Measurements from ENCODE around the gene NCKAP1. TPM values are rescaled to one million over a fixed set of nuclear protein-coding genes. Genes with fewer than 3 reads are reported as not detected.

NCKAP1 gene
- total RNA-seq, 1 experiment from 2014 or later = 115 TPM

DNA sequence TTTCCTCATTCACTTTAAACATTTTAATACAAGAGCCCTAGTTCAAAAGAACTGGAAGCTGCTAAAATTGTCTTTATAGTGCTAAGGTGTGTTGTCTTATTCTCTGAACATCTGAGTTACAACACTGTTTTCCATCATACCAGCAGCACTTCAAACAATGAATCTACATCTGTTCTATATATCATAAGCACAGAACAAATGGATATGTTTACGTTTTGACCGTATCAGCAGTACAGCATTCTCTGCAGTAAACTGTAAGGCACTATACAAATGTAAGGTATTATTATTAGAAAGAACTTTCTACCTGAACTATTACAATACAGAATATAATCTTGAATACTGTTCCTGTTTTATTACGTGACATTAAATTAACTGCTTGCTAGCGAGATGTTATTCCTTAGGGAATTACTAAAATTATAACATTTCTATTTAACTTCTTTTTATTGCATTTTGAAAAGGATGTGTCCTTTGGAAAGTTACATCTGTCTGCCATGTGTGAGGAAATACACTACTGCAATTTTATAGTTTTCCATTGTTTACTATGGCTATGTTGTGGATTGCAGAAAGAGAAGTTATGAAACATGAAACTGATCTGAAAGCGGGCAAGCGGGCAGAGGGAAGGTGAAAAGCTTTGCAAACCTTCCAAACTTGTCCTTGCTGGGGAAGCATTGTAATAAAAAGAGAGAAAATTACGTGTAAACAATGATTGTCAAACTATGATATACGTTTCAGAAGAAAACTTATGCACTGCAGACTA, 13.7 kb downstream of the NCKAP1 start (continued):
- TF ChIP-seq, protein P1, sequence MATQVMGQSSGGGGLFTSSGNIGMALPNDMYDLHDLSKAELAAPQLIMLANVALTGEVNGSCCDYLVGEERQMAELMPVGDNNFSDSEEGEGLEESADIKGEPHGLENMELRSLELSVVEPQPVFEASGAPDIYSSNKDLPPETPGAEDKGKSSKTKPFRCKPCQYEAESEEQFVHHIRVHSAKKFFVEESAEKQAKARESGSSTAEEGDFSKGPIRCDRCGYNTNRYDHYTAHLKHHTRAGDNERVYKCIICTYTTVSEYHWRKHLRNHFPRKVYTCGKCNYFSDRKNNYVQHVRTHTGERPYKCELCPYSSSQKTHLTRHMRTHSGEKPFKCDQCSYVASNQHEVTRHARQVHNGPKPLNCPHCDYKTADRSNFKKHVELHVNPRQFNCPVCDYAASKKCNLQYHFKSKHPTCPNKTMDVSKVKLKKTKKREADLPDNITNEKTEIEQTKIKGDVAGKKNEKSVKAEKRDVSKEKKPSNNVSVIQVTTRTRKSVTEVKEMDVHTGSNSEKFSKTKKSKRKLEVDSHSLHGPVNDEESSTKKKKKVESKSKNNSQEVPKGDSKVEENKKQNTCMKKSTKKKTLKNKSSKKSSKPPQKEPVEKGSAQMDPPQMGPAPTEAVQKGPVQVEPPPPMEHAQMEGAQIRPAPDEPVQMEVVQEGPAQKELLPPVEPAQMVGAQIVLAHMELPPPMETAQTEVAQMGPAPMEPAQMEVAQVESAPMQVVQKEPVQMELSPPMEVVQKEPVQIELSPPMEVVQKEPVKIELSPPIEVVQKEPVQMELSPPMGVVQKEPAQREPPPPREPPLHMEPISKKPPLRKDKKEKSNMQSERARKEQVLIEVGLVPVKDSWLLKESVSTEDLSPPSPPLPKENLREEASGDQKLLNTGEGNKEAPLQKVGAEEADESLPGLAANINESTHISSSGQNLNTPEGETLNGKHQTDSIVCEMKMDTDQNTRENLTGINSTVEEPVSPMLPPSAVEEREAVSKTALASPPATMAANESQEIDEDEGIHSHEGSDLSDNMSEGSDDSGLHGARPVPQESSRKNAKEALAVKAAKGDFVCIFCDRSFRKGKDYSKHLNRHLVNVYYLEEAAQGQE (IDR thresholded peaks at IDR 0.05; ENCODE audit: low read depth) = no peak
- TF ChIP-seq YY1 (IDR thresholded peaks at IDR 0.05; ENCODE audit: extremely low read depth, insufficient replicate concordance, low read depth, low read length) (no peak), SIN3A (IDR thresholded peaks at IDR 0.05; ENCODE audit: low read depth) (no peak), ELF1 (IDR thresholded peaks at IDR 0.05; ENCODE audit: borderline replicate concordance, low read depth) (no peak)

DNA sequence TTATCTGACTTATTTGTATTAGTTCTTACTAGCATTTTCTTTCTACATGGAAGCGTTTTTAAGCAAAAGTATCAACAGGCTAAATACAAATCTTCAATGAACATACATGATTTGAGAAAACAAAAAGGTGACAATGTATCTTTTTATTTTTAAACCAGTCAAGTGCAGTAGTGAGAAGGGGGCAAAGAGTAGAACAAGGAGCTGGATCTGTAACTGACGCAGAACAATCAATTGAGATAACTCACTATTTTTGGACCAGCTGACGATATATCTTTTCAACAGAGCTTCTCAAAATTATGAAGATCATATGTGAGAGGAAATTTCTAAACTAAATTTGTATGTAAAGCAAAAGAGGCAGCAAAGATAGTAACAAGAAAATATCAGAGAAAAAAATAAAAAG, 15.5 kb downstream of the NCKAP1 start:
- peaks cover 100% of the 10 kb centered on the region for H3K79me2 ChIP-seq (ENCODE audit: insufficient read depth, low read length)
- no peaks in the 10 kb centered on the region for H3K4me1 ChIP-seq (ENCODE audit: control insufficient read depth in 1 of 2, insufficient read depth in 2 of 2, low read length in 2 of 2)
- no peak overlapping the region for H2AFZ ChIP-seq (ENCODE audit: low read depth, low read length, poor library complexity, severe bottlenecking)
- TF ChIP-seq RAD21 (IDR thresholded peaks at IDR 0.05; ENCODE audit: low read depth) = no peak
- no peak for TF ChIP-seq ELF1 (IDR thresholded peaks at IDR 0.05; ENCODE audit: borderline replicate concordance, low read depth)
- TF ChIP-seq, protein P2, sequence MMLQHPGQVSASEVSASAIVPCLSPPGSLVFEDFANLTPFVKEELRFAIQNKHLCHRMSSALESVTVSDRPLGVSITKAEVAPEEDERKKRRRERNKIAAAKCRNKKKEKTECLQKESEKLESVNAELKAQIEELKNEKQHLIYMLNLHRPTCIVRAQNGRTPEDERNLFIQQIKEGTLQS (IDR thresholded peaks at IDR 0.05) = no peak
- TF ChIP-seq SRF (IDR thresholded peaks at IDR 0.05; ENCODE audit: low read depth) = no peak
- no peak for TF ChIP-seq SIN3A (IDR thresholded peaks at IDR 0.05; ENCODE audit: low read depth)
- no peak for TF ChIP-seq ZNF274 (IDR thresholded peaks at IDR 0.05; ENCODE audit: low read depth, low read length)
- H3K4me3 ChIP-seq (replicated peaks in 1 of 2; ENCODE audit: low read depth in 1 of 2, low read length in 2 of 2) = no peak overlapping the region
- BruUV-seq (replicated peaks) = no TSS peak
- CTCF ChIA-PET = no interaction called here
- H3K9me3 ChIP-seq (ENCODE audit: control insufficient read depth in 1 of 2, insufficient read depth in 1 of 2, low read depth in 1 of 2, low read length in 2 of 2) = no peaks in the 10 kb centered on the region
- peaks cover 31% of the 10 kb centered on the region; the same call in 1 of the 2 replicates for H4K20me1 ChIP-seq (ENCODE audit: insufficient read depth)
- no peaks in the 10 kb centered on the region for H3K9me2 ChIP-seq (ENCODE audit: insufficient read depth)
- no peak overlapping the region for H3K9ac ChIP-seq (ENCODE audit: low read length)
- H3K4me2 ChIP-seq (ENCODE audit: low read length) = no peak overlapping the region
- ATAC-seq = no peak
- no peak for DNase-seq (ENCODE audit: low read depth, low spot score)
- RAD21 ChIA-PET (ENCODE audit: low non-redundant PET in 1 of 2, low total read pairs in 2 of 2, uncharacterized antibody in 2 of 2, unreplicated experiment in 2 of 2) = no interaction called here
- H3K36me3 ChIP-seq (ENCODE audit: control insufficient read depth in 1 of 2, insufficient read depth in 2 of 2, low read length in 2 of 2) = no peaks in the 10 kb centered on the region; a peak in 3 of 4 replicates
- H3K27ac ChIP-seq (ENCODE audit: low read depth, low read length) = no peak overlapping the region
- POLR2A ChIA-PET = no interaction called here
- intact Hi-C loops (cut with micrococcal nuclease) = no loop called here
- no peaks in the 10 kb centered on the region for H3K27me3 ChIP-seq (ENCODE audit: insufficient read depth, low read length)
